ENCODE data around the gene CCDC88B. TPM values are rescaled to one million over a fixed set of nuclear protein-coding genes. Genes with fewer than 3 reads are reported as not detected.
A peak's percentile ranks its signal among the peaks of the same experiment; 100 is the strongest.

The CCDC88B gene
- total and polyA plus RNA-seq, 9 of the 15 experiments (the other 6 are each of a cell fraction or from before 2014, with no cell fraction given): 0.13 to 18.1 (median 7.9) TPM

- TF ChIP-seq RERE (CRISPR knock-in tag; IDR thresholded peaks at IDR 0.05; ENCODE audit: borderline replicate concordance) (no peak), ZHX1 (conservative IDR thresholded peaks at IDR 0.05; ENCODE audit: low read length) (0 out of 2 replicates have a peak, but pooled peaks have one; percentile 33), MEIS2 (IDR thresholded peaks at IDR 0.05; ENCODE audit: partially characterized antibody) (no peak), ZBTB8A (IDR thresholded peaks at IDR 0.05; ENCODE audit: partially characterized antibody) (no peak), GATA2 (CRISPR knock-in tag; IDR thresholded peaks at IDR 0.05) (no peak), L3MBTL2 (IDR thresholded peaks at IDR 0.05) (peak; percentile 55; the same call in 1 of the 2 replicates), ZNF583 (CRISPR knock-in tag; IDR thresholded peaks at IDR 0.05) (no peak), CBFB (CRISPR knock-in tag; IDR thresholded peaks at IDR 0.05) (no peak), ZNF143 (CRISPR knock-in tag; IDR thresholded peaks at IDR 0.05) (no peak), FUS (optimal IDR thresholded peaks at IDR 0.05; ENCODE audit: low read depth, low read length) (no peak)
- TF ChIP-seq, protein P1, sequence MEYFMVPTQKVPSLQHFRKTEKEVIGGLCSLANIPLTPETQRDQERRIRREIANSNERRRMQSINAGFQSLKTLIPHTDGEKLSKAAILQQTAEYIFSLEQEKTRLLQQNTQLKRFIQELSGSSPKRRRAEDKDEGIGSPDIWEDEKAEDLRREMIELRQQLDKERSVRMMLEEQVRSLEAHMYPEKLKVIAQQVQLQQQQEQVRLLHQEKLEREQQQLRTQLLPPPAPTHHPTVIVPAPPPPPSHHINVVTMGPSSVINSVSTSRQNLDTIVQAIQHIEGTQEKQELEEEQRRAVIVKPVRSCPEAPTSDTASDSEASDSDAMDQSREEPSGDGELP (CRISPR knock-in tag; IDR thresholded peaks at IDR 0.05; ENCODE audit: borderline replicate concordance): peak; percentile 88
- TF ChIP-seq, protein P2, sequence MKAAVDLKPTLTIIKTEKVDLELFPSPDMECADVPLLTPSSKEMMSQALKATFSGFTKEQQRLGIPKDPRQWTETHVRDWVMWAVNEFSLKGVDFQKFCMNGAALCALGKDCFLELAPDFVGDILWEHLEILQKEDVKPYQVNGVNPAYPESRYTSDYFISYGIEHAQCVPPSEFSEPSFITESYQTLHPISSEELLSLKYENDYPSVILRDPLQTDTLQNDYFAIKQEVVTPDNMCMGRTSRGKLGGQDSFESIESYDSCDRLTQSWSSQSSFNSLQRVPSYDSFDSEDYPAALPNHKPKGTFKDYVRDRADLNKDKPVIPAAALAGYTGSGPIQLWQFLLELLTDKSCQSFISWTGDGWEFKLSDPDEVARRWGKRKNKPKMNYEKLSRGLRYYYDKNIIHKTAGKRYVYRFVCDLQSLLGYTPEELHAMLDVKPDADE (conservative IDR thresholded peaks at IDR 0.05; ENCODE audit: control insufficient read depth, low read depth, low read length): no peak
- TF ChIP-seq, protein P3, sequence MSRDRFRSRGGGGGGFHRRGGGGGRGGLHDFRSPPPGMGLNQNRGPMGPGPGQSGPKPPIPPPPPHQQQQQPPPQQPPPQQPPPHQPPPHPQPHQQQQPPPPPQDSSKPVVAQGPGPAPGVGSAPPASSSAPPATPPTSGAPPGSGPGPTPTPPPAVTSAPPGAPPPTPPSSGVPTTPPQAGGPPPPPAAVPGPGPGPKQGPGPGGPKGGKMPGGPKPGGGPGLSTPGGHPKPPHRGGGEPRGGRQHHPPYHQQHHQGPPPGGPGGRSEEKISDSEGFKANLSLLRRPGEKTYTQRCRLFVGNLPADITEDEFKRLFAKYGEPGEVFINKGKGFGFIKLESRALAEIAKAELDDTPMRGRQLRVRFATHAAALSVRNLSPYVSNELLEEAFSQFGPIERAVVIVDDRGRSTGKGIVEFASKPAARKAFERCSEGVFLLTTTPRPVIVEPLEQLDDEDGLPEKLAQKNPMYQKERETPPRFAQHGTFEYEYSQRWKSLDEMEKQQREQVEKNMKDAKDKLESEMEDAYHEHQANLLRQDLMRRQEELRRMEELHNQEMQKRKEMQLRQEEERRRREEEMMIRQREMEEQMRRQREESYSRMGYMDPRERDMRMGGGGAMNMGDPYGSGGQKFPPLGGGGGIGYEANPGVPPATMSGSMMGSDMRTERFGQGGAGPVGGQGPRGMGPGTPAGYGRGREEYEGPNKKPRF (IDR thresholded peaks at IDR 0.05; ENCODE audit: low read depth, low read length): no peak
These were observed 15.3 kb downstream of the CCDC88B start (continued) for GRCh38 chr11:64355078-64355940.
